Type B pancreatic cell (in vitro differentiated cells): ENCODE data around the gene PROSER3. TPM values are rescaled to one million over a fixed set of nuclear protein-coding genes. Genes with fewer than 3 reads are reported as not detected.

ENCODE experiments used
- DNase-seq: peaks from one replicate; pipeline ENCODE4 v3.0.0; 2021; ENCODE audit warnings: mixed read lengths; ENCODE audit not compliant: unreplicated experiment; ENCODE audit errors: extremely low spot score
- H3K27ac Mint-ChIP-seq: 2 replicates; pipeline ENCODE4 v1.8.0; 2021; ENCODE audit warnings: mild to moderate bottlenecking, mixed read lengths
- H3K27me3 Mint-ChIP-seq: 2 replicates; pipeline ENCODE4 v1.8.0; 2021; ENCODE audit warnings: mixed read lengths
- H3K36me3 Mint-ChIP-seq: 2 replicates; pipeline ENCODE4 v1.8.0; 2021; ENCODE audit warnings: mixed read lengths
- H3K4me1 Mint-ChIP-seq: one replicate; pipeline ENCODE4 v1.8.0; 2021; ENCODE audit warnings: mixed read lengths; ENCODE audit not compliant: unreplicated experiment
- H3K4me3 Mint-ChIP-seq: 2 replicates; pipeline ENCODE4 v1.8.0; 2021; ENCODE audit warnings: mild to moderate bottlenecking, mixed read lengths
- H3K9me3 Mint-ChIP-seq: 2 replicates; pipeline ENCODE4 v1.8.0; 2021; ENCODE audit warnings: mixed read lengths
- CTCF ChIP-seq: fragments of 200-600 bp; sonication (generic); conservative IDR thresholded peaks from 2 replicates; pipeline ENCODE4 v1.5.0; 2021; ENCODE audit warnings: antibody characterized with exemption, mild to moderate bottlenecking
- total RNA-seq: library from RNA; stranded (reverse); gene quantifications from 2 replicates; pipeline ENCODE4 v1.2.1, GENCODE V29; 2021; ENCODE audit warnings: low replicate concordance

Gene PROSER3
- total RNA-seq, 1 donor from 2014 or later, result 48.0 TPM

- Mint-ChIP-seq H3K4me1 (peaks cover 29% of the 10 kb centered on the region), H3K4me3 (no peak overlapping the region), H3K9me3 (no peaks in the 10 kb centered on the region), H3K27ac (no peak overlapping the region), H3K36me3 (peaks cover 6% of the 10 kb centered on the region), H3K27me3 (no peaks in the 10 kb centered on the region)
- DNase-seq, result no peak
- no peak for TF ChIP-seq CTCF
These were observed 21.1 kb downstream of the PROSER3 start for GRCh38 chr19:35779033-35779432.

DNA sequence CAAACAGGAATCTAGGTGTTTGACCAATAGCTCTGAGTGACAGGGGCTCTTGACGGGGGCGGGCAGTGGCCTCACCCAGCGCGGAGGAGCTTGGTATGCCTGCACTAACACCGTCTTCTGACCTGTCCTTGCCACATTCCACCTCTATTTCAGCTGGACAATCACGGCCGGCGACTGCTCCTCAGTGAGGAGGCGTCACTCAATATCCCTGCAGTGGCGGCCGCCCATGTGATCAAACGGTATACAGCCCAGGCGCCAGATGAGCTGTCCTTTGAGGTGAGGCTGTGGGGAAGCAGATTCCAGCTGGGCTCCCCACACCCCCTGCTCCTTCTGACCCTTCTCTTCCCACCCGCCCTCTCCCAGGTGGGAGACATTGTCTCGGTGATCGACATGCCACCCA lies 22.1 kb downstream of the PROSER3 start:
- no peak for TF ChIP-seq CTCF
- H3K4me3 Mint-ChIP-seq, result no peak overlapping the region
- H3K27me3 Mint-ChIP-seq, result no peaks in the 10 kb centered on the region

GRCh38 chr19:35780717-35781116 lies 22.7 kb downstream of the PROSER3 start:
- Mint-ChIP-seq H3K27ac (no peak overlapping the region), H3K36me3 (peaks cover 6% of the 10 kb centered on the region), H3K27me3 (no peaks in the 10 kb centered on the region), H3K4me3 (no peak overlapping the region), H3K4me1 (peaks cover 18% of the 10 kb centered on the region), H3K9me3 (no peaks in the 10 kb centered on the region)
- TF ChIP-seq CTCF, result no peak
- DNase-seq, result no peak

More for the DNA sequence above, 22.1 kb downstream of the PROSER3 start:
- peaks cover 20% of the 10 kb centered on the region for H3K4me1 Mint-ChIP-seq
- no peak overlapping the region for H3K27ac Mint-ChIP-seq
- H3K36me3 Mint-ChIP-seq, result peaks cover 6% of the 10 kb centered on the region
- no peaks in the 10 kb centered on the region for H3K9me3 Mint-ChIP-seq
- DNase-seq, result no peak

- no peak for DNase-seq
- H3K27ac Mint-ChIP-seq, result no peak overlapping the region
- H3K36me3 Mint-ChIP-seq, result peaks cover 6% of the 10 kb centered on the region
- TF ChIP-seq CTCF, result no peak
- H3K4me3 Mint-ChIP-seq, result no peak overlapping the region
- H3K4me1 Mint-ChIP-seq, result peaks cover 12% of the 10 kb centered on the region
- no peaks in the 10 kb centered on the region for H3K27me3 Mint-ChIP-seq
- H3K9me3 Mint-ChIP-seq, result no peaks in the 10 kb centered on the region
These were observed 23.7 kb downstream of the PROSER3 start for GRCh38 chr19:35781650-35782049.

DNA sequence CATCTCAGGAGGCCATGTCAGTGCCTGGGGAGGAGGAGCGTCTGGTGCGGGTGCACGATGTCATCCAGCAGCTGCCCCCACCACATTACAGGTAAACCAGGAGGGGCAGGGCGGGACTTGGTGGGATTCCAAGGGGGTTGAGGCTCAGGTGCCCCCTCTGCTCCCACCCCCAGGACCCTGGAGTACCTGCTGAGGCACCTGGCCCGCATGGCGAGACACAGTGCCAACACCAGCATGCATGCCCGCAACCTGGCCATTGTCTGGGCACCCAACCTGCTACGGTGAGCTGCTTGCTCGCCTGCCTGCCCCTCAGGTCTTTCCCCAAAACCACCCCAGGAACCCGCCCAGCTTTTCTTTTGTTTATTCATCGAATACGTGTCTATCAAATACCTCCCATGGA lies 24.6 kb downstream of the PROSER3 start:
- no peak for DNase-seq
- no peak overlapping the region for H3K27ac Mint-ChIP-seq
- no peak for TF ChIP-seq CTCF
- no peaks in the 10 kb centered on the region for H3K9me3 Mint-ChIP-seq
- H3K27me3 Mint-ChIP-seq, result no peaks in the 10 kb centered on the region
- H3K4me1 Mint-ChIP-seq, result peaks cover 3% of the 10 kb centered on the region
- H3K4me3 Mint-ChIP-seq, result no peak overlapping the region
- peaks cover 6% of the 10 kb centered on the region for H3K36me3 Mint-ChIP-seq
